ENCODE data around the gene CTCFL.
"Not testable (repeated sequence)": the region's sequence is repeated elsewhere in the genome, so short reads cannot be mapped to it uniquely, and the experiment has no call there.

Gene CTCFL

GRCh38 chr20:57478176-57478575, 46.8 kb downstream of the CTCFL start:
- DNase-seq, result no peak

GRCh38 chr20:57476641-57477461, 48.1 kb downstream of the CTCFL start:
- no peak for DNase-seq

- DNase-seq, result no peak
These were observed 48.8 kb downstream of the CTCFL start for GRCh38 chr20:57476084-57476526.

GRCh38 chr20:57475388-57476083, 49.4 kb downstream of the CTCFL start:
- DNase-seq, result no peak

GRCh38 chr20:57474816-57475215, 50.1 kb downstream of the CTCFL start:
- no peak for DNase-seq

GRCh38 chr20:57474205-57474604, 50.7 kb downstream of the CTCFL start:
- DNase-seq, result no peak

GRCh38 chr20:57473246-57474048, 51.5 kb downstream of the CTCFL start:
- peak in 1 of 3 experiments; percentile 43 for DNase-seq

GRCh38 chr20:57472474-57472873, 52.5 kb downstream of the CTCFL start:
- DNase-seq, result not testable (repeated sequence)

- peak in 2 of 3 experiments; percentile 53 to 88 for DNase-seq
These were observed 53.2 kb downstream of the CTCFL start for GRCh38 chr20:57471496-57472372.

- peak in 1 of 3 experiments; percentile 33 for DNase-seq
These were observed 54.1 kb downstream of the CTCFL start for GRCh38 chr20:57470666-57471495.

GRCh38 chr20:57470212-57470522, 54.8 kb downstream of the CTCFL start:
- DNase-seq, result peak; percentile 11 to 82 (median 52)

GRCh38 chr20:57469418-57470211, 55.3 kb downstream of the CTCFL start:
- peak; percentile 18 to 60 (median 29) for DNase-seq

- DNase-seq, result no peak
These were observed 56.2 kb downstream of the CTCFL start for GRCh38 chr20:57468523-57469417.

- no peak for DNase-seq
These were observed 57.2 kb downstream of the CTCFL start for GRCh38 chr20:57467742-57468141.

- no peak for DNase-seq
These were observed 59.0 kb downstream of the CTCFL start for GRCh38 chr20:57465943-57466342.

GRCh38 chr20:57465486-57465885, 59.5 kb downstream of the CTCFL start:
- DNase-seq, result no peak

- no peak for DNase-seq
These were observed 60.2 kb downstream of the CTCFL start for GRCh38 chr20:57464642-57465211.

GRCh38 chr20:57462781-57463180, 62.2 kb downstream of the CTCFL start:
- no peak for DNase-seq

- no peak for DNase-seq
These were observed 63.2 kb downstream of the CTCFL start for GRCh38 chr20:57461726-57462125.

All from NCI-H1417 (cell line).